ENCODE results near the gene SH3GLB2.

SH3GLB2 gene

DNA sequence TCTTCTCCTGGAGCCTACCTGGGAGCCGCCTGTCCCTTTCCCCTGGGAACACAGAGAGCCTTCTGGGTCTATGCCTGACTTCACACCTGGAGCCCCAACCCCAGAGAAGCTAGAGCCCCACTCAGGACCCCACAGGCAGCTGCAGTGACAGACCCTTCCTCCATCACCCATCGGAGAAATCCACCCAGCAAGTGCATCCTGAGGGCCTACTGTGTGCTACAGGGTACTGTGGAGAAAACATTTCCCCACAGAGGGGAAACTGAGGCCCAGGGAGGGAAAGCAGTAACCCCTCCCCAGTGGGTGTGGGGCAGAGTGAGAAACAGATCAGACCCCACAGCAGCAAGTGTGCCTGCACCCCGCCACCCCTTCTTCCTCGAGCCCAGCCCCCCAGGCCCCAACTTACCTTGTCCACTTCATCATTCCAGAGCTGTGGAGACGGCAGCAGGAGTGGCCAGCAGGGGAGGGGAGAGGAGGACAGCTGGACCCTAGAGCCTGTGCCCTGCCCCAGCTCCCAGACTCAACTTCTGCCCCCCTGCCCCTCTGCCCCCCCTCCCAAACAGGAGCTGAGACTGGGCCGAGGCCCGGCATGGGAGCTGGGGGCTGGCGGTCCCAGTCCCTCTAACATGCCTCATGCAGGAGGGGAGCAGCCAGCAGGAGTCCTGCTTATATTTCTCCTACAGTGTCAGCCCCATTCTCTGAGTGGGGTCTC lies 17.7 kb downstream of the SH3GLB2 start:
- no CpG with 5 or more reads among the region's 8 CpGs for WGBS, 2 donors (ENCODE audit: extremely low coverage in 2 of 2, insufficient read length in 2 of 2, insufficient replicate concordance in 1 of 2)
- H3K4me2 ChIP-seq (ENCODE audit: insufficient read depth, low read length, poor library complexity, severe bottlenecking) = no peak overlapping the region

DNA sequence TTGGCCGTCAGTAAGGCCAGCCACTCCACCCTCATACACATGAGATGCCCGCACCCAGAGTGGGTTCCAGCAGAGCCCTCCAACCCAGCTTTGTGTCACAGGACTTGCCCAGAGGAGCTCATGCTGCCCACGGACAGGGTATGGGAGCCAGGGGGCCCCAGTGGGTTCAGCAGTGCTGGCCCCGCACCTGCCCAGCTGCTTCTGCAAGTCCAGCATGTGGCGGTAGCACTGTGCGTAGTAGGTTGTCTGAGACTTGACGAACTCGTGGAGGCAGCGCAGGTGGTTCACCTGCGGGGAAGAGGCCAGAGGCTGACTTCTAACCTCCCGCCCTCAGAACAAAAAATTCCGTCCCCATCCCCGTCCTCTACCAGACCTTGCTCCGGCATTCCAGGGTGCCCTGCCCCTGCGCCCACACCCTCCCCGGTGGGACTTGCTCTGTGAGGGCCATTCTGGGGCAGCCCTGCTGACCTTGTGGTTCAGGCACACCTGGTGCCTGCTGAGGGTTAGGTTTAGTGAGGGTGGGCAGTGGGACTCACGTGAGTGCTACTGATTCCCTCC lies 18.5 kb downstream of the SH3GLB2 start:
- Histone ChIP-seq H4K8ac (ENCODE audit: low read depth, low read length) (no peak overlapping the region), H3K9me3 (replicated peaks in 1 of 2; ENCODE audit: control insufficient read depth in 2 of 2, insufficient read depth in 1 of 2, low read depth in 1 of 2, low read length in 2 of 2) (no peaks in the 10 kb centered on the region), H3K4me2 (ENCODE audit: insufficient read depth, low read length, poor library complexity, severe bottlenecking) (no peak overlapping the region), H2AK5ac (ENCODE audit: low read depth, low read length) (no peak overlapping the region), H3K79me1 (ENCODE audit: low read depth, low read length) (peaks cover 12% of the 10 kb centered on the region), H4K91ac (ENCODE audit: low read depth, low read length, poor library complexity) (no peak overlapping the region), H3K23ac (ENCODE audit: low read depth, low read length, poor library complexity) (no peak overlapping the region), H2BK5ac (ENCODE audit: low read length) (peak overlapping the region; percentile 24), H3K18ac (ENCODE audit: low read length) (no peak overlapping the region), H2BK120ac (ENCODE audit: low read depth, low read length) (no peak overlapping the region), H3K4me3 (ENCODE audit: low read length in 2 of 2) (no peak overlapping the region), H2BK12ac (ENCODE audit: low read length) (no peak overlapping the region), H3K27ac (replicated peaks; ENCODE audit: low read length) (no peak overlapping the region), H3K27me3 (ENCODE audit: control insufficient read depth in 3 of 3, insufficient read depth in 3 of 3, low read depth in 1 of 3, low read length in 3 of 3) (no peaks in the 10 kb centered on the region), H3K14ac (ENCODE audit: low read length) (peak overlapping the region; percentile 21), H3K36me3 (replicated peaks in 1 of 2; ENCODE audit: control insufficient read depth in 2 of 2, insufficient read depth in 2 of 2, low read length in 2 of 2) (peaks cover 60 to 93% of the 10 kb centered on the region in 2 donors), H2BK15ac (ENCODE audit: low read length) (no peak overlapping the region), H3K9ac (ENCODE audit: low read depth, low read length, poor library complexity) (peak overlapping the region; percentile 60), H3K4me1 (ENCODE audit: control insufficient read depth in 2 of 2, insufficient read depth in 1 of 2, low read depth in 1 of 2, low read length in 2 of 2) (peaks cover 1 to 5% of the 10 kb centered on the region in 2 donors), H3K4ac (ENCODE audit: low read length) (no peak overlapping the region), H2AFZ (ENCODE audit: low read length) (no peak overlapping the region)
- WGBS, 2 donors (ENCODE audit: extremely low coverage in 2 of 2, insufficient read length in 2 of 2, insufficient replicate concordance in 1 of 2) = no CpG with 5 or more reads among the region's 17 CpGs
- DNase-seq (ENCODE audit: low spot score) = no peak

More for the DNA sequence above, 17.7 kb downstream of the SH3GLB2 start:
- Histone ChIP-seq H4K91ac (ENCODE audit: low read depth, low read length, poor library complexity) (no peak overlapping the region), H3K18ac (ENCODE audit: low read length) (no peak overlapping the region), H3K36me3 (replicated peaks in 1 of 2; ENCODE audit: control insufficient read depth in 2 of 2, insufficient read depth in 2 of 2, low read length in 2 of 2) (peaks cover 55 to 93% of the 10 kb centered on the region in 2 donors), H3K9ac (ENCODE audit: low read depth, low read length, poor library complexity) (no peak overlapping the region), H3K27ac (replicated peaks; ENCODE audit: low read length) (no peak overlapping the region), H2AK5ac (ENCODE audit: low read depth, low read length) (no peak overlapping the region), H4K8ac (ENCODE audit: low read depth, low read length) (no peak overlapping the region), H2BK15ac (ENCODE audit: low read length) (no peak overlapping the region), H2BK12ac (ENCODE audit: low read length) (no peak overlapping the region), H3K4ac (ENCODE audit: low read length) (no peak overlapping the region), H3K4me1 (ENCODE audit: control insufficient read depth in 2 of 2, insufficient read depth in 1 of 2, low read depth in 1 of 2, low read length in 2 of 2) (peaks cover 1 to 5% of the 10 kb centered on the region in 2 donors), H3K79me1 (ENCODE audit: low read depth, low read length) (peaks cover 12% of the 10 kb centered on the region), H3K9me3 (replicated peaks in 1 of 2; ENCODE audit: control insufficient read depth in 2 of 2, insufficient read depth in 1 of 2, low read depth in 1 of 2, low read length in 2 of 2) (no peaks in the 10 kb centered on the region), H3K23ac (ENCODE audit: low read depth, low read length, poor library complexity) (no peak overlapping the region), H2BK5ac (ENCODE audit: low read length) (no peak overlapping the region), H2AFZ (ENCODE audit: low read length) (no peak overlapping the region), H3K14ac (ENCODE audit: low read length) (no peak overlapping the region), H3K27me3 (ENCODE audit: control insufficient read depth in 3 of 3, insufficient read depth in 3 of 3, low read depth in 1 of 3, low read length in 3 of 3) (no peaks in the 10 kb centered on the region), H2BK120ac (ENCODE audit: low read depth, low read length) (no peak overlapping the region), H3K4me3 (ENCODE audit: low read length in 2 of 2) (no peak overlapping the region)
- DNase-seq (ENCODE audit: low spot score) = no peak

- no peak overlapping the region for H2AFZ ChIP-seq (ENCODE audit: low read length)
- no peaks in the 10 kb centered on the region for H3K9me3 ChIP-seq (replicated peaks in 1 of 2; ENCODE audit: control insufficient read depth in 2 of 2, insufficient read depth in 1 of 2, low read depth in 1 of 2, low read length in 2 of 2)
- no peak for DNase-seq (ENCODE audit: low spot score)
- H2AK5ac ChIP-seq (ENCODE audit: low read depth, low read length) = no peak overlapping the region
- no peak overlapping the region for H3K27ac ChIP-seq (replicated peaks; ENCODE audit: low read length)
- H4K8ac ChIP-seq (ENCODE audit: low read depth, low read length) = peak overlapping the region; percentile 43
- H2BK5ac ChIP-seq (ENCODE audit: low read length) = no peak overlapping the region
- peak overlapping the region; percentile 71 for H3K18ac ChIP-seq (ENCODE audit: low read length)
- no CpG with 5 or more reads among the region's 13 CpGs for WGBS, 2 donors (ENCODE audit: extremely low coverage in 2 of 2, insufficient read length in 2 of 2, insufficient replicate concordance in 1 of 2)
- peaks cover 55 to 92% of the 10 kb centered on the region in 2 donors for H3K36me3 ChIP-seq (replicated peaks in 1 of 2; ENCODE audit: control insufficient read depth in 2 of 2, insufficient read depth in 2 of 2, low read length in 2 of 2)
- H3K4me3 ChIP-seq (ENCODE audit: low read length in 2 of 2) = no peak overlapping the region
- H2BK15ac ChIP-seq (ENCODE audit: low read length) = no peak overlapping the region
- peaks cover 1 to 5% of the 10 kb centered on the region in 2 donors for H3K4me1 ChIP-seq (ENCODE audit: control insufficient read depth in 2 of 2, insufficient read depth in 1 of 2, low read depth in 1 of 2, low read length in 2 of 2)
- H2BK12ac ChIP-seq (ENCODE audit: low read length) = no peak overlapping the region
- H3K9ac ChIP-seq (ENCODE audit: low read depth, low read length, poor library complexity) = peak overlapping the region; percentile 44
- H3K79me1 ChIP-seq (ENCODE audit: low read depth, low read length) = peaks cover 12% of the 10 kb centered on the region
- H3K4me2 ChIP-seq (ENCODE audit: insufficient read depth, low read length, poor library complexity, severe bottlenecking) = no peak overlapping the region
- H2BK120ac ChIP-seq (ENCODE audit: low read depth, low read length) = no peak overlapping the region
- H4K91ac ChIP-seq (ENCODE audit: low read depth, low read length, poor library complexity) = no peak overlapping the region
- H3K23ac ChIP-seq (ENCODE audit: low read depth, low read length, poor library complexity) = no peak overlapping the region
- H3K14ac ChIP-seq (ENCODE audit: low read length) = no peak overlapping the region
- H3K27me3 ChIP-seq (ENCODE audit: control insufficient read depth in 3 of 3, insufficient read depth in 3 of 3, low read depth in 1 of 3, low read length in 3 of 3) = no peaks in the 10 kb centered on the region
- H3K4ac ChIP-seq (ENCODE audit: low read length) = no peak overlapping the region
Measured at GRCh38 chr9:129008986-129009583, 19.0 kb downstream of the SH3GLB2 start.

GRCh38 chr9:129008469-129008965 lies 19.6 kb downstream of the SH3GLB2 start:
- no peaks in the 10 kb centered on the region for H3K9me3 ChIP-seq (replicated peaks in 1 of 2; ENCODE audit: control insufficient read depth in 2 of 2, insufficient read depth in 1 of 2, low read depth in 1 of 2, low read length in 2 of 2)
- peaks cover 53 to 91% of the 10 kb centered on the region in 2 donors for H3K36me3 ChIP-seq (replicated peaks in 1 of 2; ENCODE audit: control insufficient read depth in 2 of 2, insufficient read depth in 2 of 2, low read length in 2 of 2)
- no peak overlapping the region for H3K27ac ChIP-seq (replicated peaks; ENCODE audit: low read length)
- H2BK120ac ChIP-seq (ENCODE audit: low read depth, low read length) = no peak overlapping the region
- WGBS, 2 donors (ENCODE audit: extremely low coverage in 2 of 2, insufficient read length in 2 of 2, insufficient replicate concordance in 1 of 2) = no CpG with 5 or more reads among the region's 6 CpGs
- no peak overlapping the region for H2BK12ac ChIP-seq (ENCODE audit: low read length)
- H3K4me2 ChIP-seq (ENCODE audit: insufficient read depth, low read length, poor library complexity, severe bottlenecking) = no peak overlapping the region
- peak overlapping the region; percentile 21 for H3K14ac ChIP-seq (ENCODE audit: low read length)
- no peak overlapping the region for H2AK5ac ChIP-seq (ENCODE audit: low read depth, low read length)
- no peak overlapping the region for H3K4ac ChIP-seq (ENCODE audit: low read length)
- peaks cover 1 to 5% of the 10 kb centered on the region in 2 donors for H3K4me1 ChIP-seq (ENCODE audit: control insufficient read depth in 2 of 2, insufficient read depth in 1 of 2, low read depth in 1 of 2, low read length in 2 of 2)
- H2AFZ ChIP-seq (ENCODE audit: low read length) = no peak overlapping the region
- H3K27me3 ChIP-seq (ENCODE audit: control insufficient read depth in 3 of 3, insufficient read depth in 3 of 3, low read depth in 1 of 3, low read length in 3 of 3) = no peaks in the 10 kb centered on the region
- no peak for DNase-seq (ENCODE audit: low spot score)
- H3K18ac ChIP-seq (ENCODE audit: low read length) = no peak overlapping the region
- H3K23ac ChIP-seq (ENCODE audit: low read depth, low read length, poor library complexity) = no peak overlapping the region
- H3K9ac ChIP-seq (ENCODE audit: low read depth, low read length, poor library complexity) = no peak overlapping the region
- H3K79me1 ChIP-seq (ENCODE audit: low read depth, low read length) = peaks cover 9% of the 10 kb centered on the region
- peak overlapping the region; percentile 43 for H4K8ac ChIP-seq (ENCODE audit: low read depth, low read length)
- no peak overlapping the region for H2BK15ac ChIP-seq (ENCODE audit: low read length)
- H3K4me3 ChIP-seq (ENCODE audit: low read length in 2 of 2) = no peak overlapping the region
- no peak overlapping the region for H2BK5ac ChIP-seq (ENCODE audit: low read length)
- H4K91ac ChIP-seq (ENCODE audit: low read depth, low read length, poor library complexity) = no peak overlapping the region

Measured in neuronal stem cell (in vitro differentiated cells).